Stimulated activated CD8-positive, alpha-beta memory T cell treated with anti-CD3 and anti-CD28 coated beads, Interleukin-4, amount 100 ng/mL, for 48 hours (primary cell): ENCODE results near the gene CA5A.
"Not testable (repeated sequence)": the region's sequence is repeated elsewhere in the genome, so short reads cannot be mapped to it uniquely, and the experiment has no call there.

ENCODE experiments used
- DNase-seq: peaks from one replicate; pipeline ENCODE4 v3.0.0-alpha.2; 2020

Gene CA5A

GRCh38 chr16:87861300-87862099 lies 74.8 kb downstream of the CA5A start:
- DNase-seq, result not testable (repeated sequence)

- DNase-seq, result no peak
Measured at GRCh38 chr16:87860553-87861299, 75.6 kb downstream of the CA5A start.

- not testable (repeated sequence) for DNase-seq
Measured at GRCh38 chr16:87858151-87858993, 78.0 kb downstream of the CA5A start.

GRCh38 chr16:87856791-87857228 lies 79.5 kb downstream of the CA5A start:
- no peak for DNase-seq

GRCh38 chr16:87855852-87856715 lies 80.2 kb downstream of the CA5A start:
- peak; percentile 52 for DNase-seq

GRCh38 chr16:87854907-87855683 lies 81.2 kb downstream of the CA5A start:
- no peak for DNase-seq

GRCh38 chr16:87854053-87854906 lies 82.0 kb downstream of the CA5A start:
- peak; percentile 61 for DNase-seq

GRCh38 chr16:87853411-87854052 lies 82.8 kb downstream of the CA5A start:
- peak; percentile 94 for DNase-seq

- no peak for DNase-seq
Measured at GRCh38 chr16:87851601-87852000, 84.7 kb downstream of the CA5A start.

- no peak for DNase-seq
Measured at GRCh38 chr16:87851141-87851587, 85.2 kb downstream of the CA5A start.

- peak; percentile 86 for DNase-seq
Measured at GRCh38 chr16:87850009-87851006, 86.0 kb downstream of the CA5A start.

- DNase-seq, result no peak
Measured at GRCh38 chr16:87849419-87850008, 86.8 kb downstream of the CA5A start.

GRCh38 chr16:87848676-87849345 lies 87.5 kb downstream of the CA5A start:
- DNase-seq, result no peak

- no peak for DNase-seq
Measured at GRCh38 chr16:87847785-87848675, 88.3 kb downstream of the CA5A start.

GRCh38 chr16:87847467-87847784 lies 88.9 kb downstream of the CA5A start:
- no peak for DNase-seq

- no peak for DNase-seq
Measured at GRCh38 chr16:87846705-87847466, 89.4 kb downstream of the CA5A start.
